ENCODE data around the gene SCLY.

Gene SCLY

DNA sequence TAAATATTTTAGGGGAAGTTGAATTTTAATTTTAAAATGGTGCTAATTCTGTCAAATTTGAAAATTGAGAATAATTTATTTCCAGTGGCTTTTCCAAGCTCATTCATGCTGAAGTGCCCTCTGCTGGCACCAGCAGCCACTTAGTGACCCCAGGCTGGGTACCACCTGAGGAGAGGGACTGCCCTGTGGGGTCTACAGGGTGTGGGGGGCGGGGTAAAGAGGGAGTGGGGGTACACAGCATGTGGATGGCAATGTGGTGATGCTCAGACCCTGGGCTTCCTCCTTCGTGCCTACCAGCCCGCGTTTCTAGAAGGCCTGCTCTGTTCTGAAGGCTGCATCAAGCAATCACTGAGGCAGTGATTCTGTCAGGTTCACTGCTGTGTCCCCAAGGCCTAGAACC lies 45.1 kb upstream of the SCLY start:
- ATAC-seq: no peak; the same call in 2 of the 3 replicates
- TF ChIP-seq ZNF8 (CRISPR knock-in tag; IDR thresholded peaks at IDR 0.05) (no peak), OSR1 (CRISPR knock-in tag; IDR thresholded peaks at IDR 0.05) (no peak), TSHZ2 (CRISPR knock-in tag; IDR thresholded peaks at IDR 0.05) (no peak), ZNF70 (CRISPR knock-in tag; IDR thresholded peaks at IDR 0.05) (no peak), CSDC2 (CRISPR knock-in tag; IDR thresholded peaks at IDR 0.05) (no peak), GLIS3 (CRISPR knock-in tag; IDR thresholded peaks at IDR 0.05) (no peak), ISL1 (CRISPR knock-in tag; IDR thresholded peaks at IDR 0.05) (no peak), PATZ1 (CRISPR knock-in tag; IDR thresholded peaks at IDR 0.05; ENCODE audit: borderline replicate concordance) (no peak), TCF4 (CRISPR knock-in tag; IDR thresholded peaks at IDR 0.05; ENCODE audit: borderline replicate concordance) (no peak), ZC3H10 (CRISPR knock-in tag; IDR thresholded peaks at IDR 0.05) (no peak), PPARA (CRISPR knock-in tag; IDR thresholded peaks at IDR 0.05; ENCODE audit: borderline replicate concordance) (no peak), ESRRG (CRISPR knock-in tag; IDR thresholded peaks at IDR 0.05) (no peak), TOX (CRISPR knock-in tag; IDR thresholded peaks at IDR 0.05; ENCODE audit: borderline replicate concordance) (no peak), ARNTL (CRISPR knock-in tag; IDR thresholded peaks at IDR 0.05; ENCODE audit: borderline replicate concordance, low read depth) (no peak), BACH2 (CRISPR knock-in tag; IDR thresholded peaks at IDR 0.05; ENCODE audit: borderline replicate concordance) (no peak)
- TF ChIP-seq, protein P1, sequence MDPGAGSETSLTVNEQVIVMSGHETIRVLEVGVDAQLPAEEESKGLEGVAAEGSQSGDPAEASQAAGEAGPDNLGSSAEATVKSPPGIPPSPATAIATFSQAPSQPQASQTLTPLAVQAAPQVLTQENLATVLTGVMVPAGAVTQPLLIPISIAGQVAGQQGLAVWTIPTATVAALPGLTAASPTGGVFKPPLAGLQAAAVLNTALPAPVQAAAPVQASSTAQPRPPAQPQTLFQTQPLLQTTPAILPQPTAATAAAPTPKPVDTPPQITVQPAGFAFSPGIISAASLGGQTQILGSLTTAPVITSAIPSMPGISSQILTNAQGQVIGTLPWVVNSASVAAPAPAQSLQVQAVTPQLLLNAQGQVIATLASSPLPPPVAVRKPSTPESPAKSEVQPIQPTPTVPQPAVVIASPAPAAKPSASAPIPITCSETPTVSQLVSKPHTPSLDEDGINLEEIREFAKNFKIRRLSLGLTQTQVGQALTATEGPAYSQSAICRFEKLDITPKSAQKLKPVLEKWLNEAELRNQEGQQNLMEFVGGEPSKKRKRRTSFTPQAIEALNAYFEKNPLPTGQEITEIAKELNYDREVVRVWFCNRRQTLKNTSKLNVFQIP (CRISPR knock-in tag; IDR thresholded peaks at IDR 0.05; ENCODE audit: borderline replicate concordance, low read depth): no peak

GRCh38 chr2:238016526-238016925 lies 44.3 kb upstream of the SCLY start:
- no peak for ATAC-seq
- TF ChIP-seq TCF4 (CRISPR knock-in tag; IDR thresholded peaks at IDR 0.05; ENCODE audit: borderline replicate concordance): no peak
- no peak for TF ChIP-seq ZC3H10 (CRISPR knock-in tag; IDR thresholded peaks at IDR 0.05)
- TF ChIP-seq ZNF70 (CRISPR knock-in tag; IDR thresholded peaks at IDR 0.05): no peak
- no peak for TF ChIP-seq PATZ1 (CRISPR knock-in tag; IDR thresholded peaks at IDR 0.05; ENCODE audit: borderline replicate concordance)
- TF ChIP-seq CSRNP3 (CRISPR knock-in tag; IDR thresholded peaks at IDR 0.05): no peak
- no peak for TF ChIP-seq TSHZ2 (CRISPR knock-in tag; IDR thresholded peaks at IDR 0.05)
- TF ChIP-seq GLIS3 (CRISPR knock-in tag; IDR thresholded peaks at IDR 0.05): no peak
- TF ChIP-seq, protein P1 (CRISPR knock-in tag; IDR thresholded peaks at IDR 0.05; ENCODE audit: borderline replicate concordance, low read depth): no peak
- no peak for TF ChIP-seq ARNTL (CRISPR knock-in tag; IDR thresholded peaks at IDR 0.05; ENCODE audit: borderline replicate concordance, low read depth)

Data from SK-N-SH treated with all-trans-retinoic acid at 6 μM for 48 hours (cell line).